GM21526 (cell line): ENCODE measurements around the gene SEL1L.
"Not testable (repeated sequence)": the region's sequence is repeated elsewhere in the genome, so short reads cannot be mapped to it uniquely, and the experiment has no call there.

Experiments
- ATAC-seq: cut with Tn5 transposase; IDR thresholded peaks from one replicate; pipeline ENCODE4 v1.9.1; 2021; ENCODE audit warnings: moderate library complexity; ENCODE audit not compliant: unreplicated experiment, low FRiP score

Gene SEL1L

DNA sequence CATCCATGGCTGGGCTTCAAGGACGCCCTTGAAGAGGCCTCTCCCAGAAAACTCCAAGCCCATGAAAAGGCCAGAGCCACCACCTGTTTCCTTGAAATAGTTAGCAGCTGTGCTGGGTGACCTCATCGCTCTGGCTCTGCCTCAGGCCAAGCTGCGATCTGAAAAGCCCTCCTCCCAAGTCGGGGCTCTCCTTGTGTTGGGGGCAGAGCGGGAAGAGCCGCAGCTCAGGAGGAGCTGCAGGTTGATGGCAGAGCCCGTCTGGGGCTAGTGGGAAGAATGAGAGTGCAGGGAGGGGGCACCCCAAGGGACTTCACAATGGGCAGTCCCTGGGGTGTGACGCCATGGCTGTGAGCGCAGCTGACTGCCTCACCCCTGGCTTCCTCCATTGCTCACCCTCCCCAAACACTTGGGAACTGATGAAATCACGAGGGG is 83.5 kb downstream of the SEL1L start:
- no peak for ATAC-seq

DNA sequence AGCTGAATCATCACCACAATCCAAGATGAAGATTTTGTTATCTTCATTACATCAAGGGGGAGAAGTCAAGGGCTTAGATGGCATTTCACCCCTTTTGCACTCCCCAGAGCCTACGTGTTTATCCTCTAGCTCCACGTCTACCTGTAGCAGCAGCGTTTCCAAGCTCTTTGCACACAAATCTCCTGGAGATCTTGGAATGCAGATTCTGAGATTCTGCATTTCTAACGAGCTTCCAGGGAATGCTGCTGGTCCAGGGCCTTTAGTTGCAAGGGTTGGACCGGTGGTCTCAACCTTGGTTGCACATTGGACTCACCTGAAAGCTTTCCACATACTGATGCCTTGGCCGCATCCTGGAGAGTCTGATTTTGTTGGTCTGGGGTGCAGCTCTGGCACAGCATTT is 84.1 kb downstream of the SEL1L start:
- no peak for ATAC-seq

DNA sequence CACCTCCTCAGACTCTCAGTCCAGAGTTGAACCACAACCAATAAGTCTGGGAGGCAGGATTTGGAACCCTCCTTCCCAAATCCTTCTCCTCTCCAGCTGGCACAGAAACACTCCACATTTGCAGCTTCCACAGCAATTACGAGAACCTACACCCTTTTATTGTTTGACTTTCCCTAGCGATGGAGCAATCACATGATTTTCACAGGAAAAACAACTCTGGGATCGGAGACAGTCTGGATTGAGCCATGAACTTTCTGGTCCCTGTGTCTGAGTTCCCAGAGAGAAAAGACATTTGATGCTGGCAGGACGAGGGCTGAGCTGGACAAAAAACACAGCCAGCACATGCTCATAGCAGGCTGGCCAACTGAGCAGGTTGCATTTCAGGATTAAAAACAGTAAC is 84.5 kb downstream of the SEL1L start:
- no peak for ATAC-seq

DNA sequence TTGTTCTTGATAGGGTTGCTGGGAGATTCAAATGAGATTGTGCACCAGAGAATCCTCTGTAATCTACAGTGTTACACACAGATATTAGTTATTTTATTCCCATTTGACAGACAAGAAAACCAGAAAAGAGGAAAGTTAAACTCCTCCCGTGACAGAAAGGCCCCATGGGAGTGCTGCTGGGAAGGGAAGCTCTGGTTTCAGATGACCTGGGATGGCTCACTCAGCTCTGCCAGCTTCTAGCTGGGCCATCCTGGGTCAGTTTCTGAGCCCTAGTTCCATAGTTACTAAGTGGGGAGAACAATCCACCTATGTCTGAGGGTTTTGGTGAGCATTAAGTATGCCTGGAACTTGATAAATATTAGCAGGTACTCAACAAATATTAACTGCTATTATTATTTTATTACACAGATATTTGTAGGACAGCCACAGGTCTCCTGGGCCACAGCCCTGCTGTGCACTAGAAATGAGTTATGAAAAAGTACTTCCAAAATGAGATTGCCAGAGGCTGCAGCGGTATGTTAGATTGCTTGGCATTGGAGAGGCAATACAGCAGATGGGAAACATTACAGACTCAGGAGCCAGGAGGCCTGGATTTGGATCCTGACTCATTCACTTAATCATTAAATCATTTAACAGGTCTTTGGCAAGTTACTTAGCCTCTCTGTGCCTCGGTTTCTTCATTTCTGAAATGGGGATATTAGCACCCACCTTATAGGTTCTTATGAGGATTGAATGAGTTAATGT is 86.5 kb downstream of the SEL1L start:
- no peak for ATAC-seq

DNA sequence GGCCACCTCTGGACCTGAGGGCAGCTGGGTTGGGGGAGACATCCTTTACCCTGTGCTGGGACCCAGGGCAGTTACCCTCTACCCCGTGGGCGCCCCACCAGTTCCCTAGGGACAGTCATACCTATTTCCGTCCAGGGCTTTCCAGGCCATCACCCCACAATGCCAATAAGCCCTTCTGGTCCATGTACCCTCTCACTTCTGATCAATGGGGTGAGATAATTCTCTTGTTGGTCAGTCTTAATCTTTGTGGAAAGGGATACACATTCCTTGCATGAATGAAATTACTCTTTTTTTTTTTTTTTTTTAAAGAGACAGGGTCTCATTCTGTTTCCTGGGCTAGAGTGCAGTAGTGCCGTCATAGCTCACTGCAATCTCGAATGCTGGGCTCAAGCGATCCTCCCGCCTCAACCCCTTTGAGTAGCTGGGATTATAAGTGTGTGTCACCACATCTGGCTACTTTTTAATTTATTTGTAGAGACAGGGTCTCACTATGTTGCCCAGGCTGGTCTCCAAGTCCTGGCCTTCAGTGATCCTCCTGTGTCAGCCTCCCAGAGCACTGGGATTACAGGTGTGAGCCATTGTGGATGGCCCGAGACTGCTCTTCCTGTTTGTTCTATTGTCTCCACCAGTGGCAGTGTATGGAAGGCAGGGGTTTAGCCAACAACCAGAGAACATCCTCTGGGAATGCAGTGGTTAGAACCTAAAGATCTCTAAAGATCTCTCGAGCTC is 87.2 kb downstream of the SEL1L start:
- no peak for ATAC-seq

DNA sequence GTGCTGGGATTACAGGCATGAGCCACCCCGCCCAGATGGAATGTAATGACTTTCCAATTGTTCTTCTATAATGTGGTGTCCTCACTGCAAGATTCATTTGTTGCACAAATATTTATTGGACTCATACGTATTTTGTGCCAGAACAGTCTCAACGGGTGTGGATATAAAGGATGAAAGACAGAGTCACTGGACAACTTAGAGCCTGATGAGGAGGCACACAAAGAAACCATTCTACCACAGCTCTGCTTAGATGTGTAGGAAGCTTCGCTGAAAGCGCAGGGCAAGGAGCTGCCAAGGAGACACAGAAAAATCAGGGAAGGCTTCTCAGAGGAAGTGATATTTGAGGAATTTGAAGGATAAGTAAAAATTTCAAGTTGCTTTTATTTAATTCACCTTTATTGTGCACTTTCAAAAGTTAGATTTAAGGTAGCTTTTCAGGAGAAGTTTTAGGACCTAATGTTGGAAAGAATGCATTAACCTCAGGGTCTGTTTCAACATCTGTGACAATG is 92.0 kb downstream of the SEL1L start:
- no peak for ATAC-seq

DNA sequence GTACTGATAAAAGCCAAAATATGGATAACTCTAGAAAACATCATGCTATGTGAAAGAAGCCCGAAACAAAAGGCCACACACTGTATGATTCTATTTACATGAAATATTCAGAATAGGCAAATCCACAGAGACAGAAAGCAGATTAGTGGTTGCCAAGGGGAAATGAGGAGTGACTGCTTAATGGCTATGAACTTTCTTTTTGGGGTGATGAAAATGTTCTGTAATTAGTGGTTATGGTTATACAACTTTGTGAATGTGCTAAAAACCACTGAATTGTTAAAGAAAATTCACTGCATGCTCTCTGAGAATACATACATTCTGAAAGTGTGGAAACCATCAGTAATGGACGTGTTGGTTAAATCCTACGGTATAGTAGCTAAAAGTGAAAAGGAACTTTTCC is 93.6 kb downstream of the SEL1L start:
- ATAC-seq = no peak

DNA sequence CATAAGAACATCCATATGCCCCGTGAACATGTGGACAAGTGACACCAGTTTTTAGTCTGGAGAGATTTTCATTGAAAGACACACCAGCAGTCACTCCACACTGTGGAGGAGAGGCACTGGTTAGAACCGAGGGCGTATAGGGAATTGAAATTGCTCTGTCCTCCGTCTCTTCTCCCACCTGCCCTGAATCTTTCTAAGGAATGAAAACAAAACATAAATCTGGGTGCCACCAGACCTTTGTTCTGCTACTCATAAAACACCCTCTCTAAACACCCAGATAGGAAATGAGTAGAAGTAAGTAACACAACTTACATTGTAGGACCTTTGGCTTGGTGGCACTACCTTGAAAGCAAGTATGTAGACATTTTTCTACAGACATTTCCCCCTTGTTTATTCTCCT is 96.4 kb downstream of the SEL1L start:
- ATAC-seq = no peak

DNA sequence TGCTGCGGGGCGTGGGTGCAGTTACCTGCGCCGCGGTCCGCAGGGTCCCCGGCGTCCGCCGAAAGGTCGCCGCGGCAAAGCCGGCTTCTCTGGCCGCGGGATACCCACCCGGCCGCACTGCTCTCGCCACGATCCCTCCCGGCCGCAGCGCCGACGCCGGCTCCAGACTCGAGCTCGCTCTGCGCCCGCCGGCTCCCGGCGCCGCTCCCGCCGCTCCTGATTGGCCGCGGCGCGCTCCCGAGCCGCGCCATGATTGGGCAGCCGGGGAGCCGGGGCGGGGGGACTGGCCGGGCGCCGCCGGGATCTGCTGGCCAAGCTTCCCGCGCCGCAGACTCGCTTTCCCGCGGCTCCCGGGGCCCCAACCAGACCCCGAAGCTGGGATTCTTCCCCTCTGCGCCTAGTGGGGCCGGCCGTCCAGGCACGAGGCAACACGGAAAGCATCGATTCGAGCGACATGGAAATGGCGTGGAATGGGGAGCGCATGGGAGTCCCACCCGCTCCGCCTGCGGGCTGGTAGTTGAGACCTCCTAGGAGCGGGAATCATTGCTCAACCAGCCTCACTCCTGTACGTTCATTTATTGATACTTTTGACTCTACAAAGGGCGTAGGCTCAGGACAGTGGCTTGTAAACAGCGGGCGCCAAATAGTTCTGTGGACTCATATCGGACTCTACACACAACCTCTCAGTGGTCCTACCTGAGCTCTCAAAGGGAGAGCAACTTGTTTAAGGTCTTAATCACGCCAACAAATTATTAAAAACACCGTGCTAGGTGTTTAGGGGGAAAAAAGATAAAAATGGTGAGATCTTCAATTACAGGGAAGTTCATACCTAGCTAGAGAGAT is 97.1 kb downstream of the SEL1L start:
- ATAC-seq = peak; percentile 80

DNA sequence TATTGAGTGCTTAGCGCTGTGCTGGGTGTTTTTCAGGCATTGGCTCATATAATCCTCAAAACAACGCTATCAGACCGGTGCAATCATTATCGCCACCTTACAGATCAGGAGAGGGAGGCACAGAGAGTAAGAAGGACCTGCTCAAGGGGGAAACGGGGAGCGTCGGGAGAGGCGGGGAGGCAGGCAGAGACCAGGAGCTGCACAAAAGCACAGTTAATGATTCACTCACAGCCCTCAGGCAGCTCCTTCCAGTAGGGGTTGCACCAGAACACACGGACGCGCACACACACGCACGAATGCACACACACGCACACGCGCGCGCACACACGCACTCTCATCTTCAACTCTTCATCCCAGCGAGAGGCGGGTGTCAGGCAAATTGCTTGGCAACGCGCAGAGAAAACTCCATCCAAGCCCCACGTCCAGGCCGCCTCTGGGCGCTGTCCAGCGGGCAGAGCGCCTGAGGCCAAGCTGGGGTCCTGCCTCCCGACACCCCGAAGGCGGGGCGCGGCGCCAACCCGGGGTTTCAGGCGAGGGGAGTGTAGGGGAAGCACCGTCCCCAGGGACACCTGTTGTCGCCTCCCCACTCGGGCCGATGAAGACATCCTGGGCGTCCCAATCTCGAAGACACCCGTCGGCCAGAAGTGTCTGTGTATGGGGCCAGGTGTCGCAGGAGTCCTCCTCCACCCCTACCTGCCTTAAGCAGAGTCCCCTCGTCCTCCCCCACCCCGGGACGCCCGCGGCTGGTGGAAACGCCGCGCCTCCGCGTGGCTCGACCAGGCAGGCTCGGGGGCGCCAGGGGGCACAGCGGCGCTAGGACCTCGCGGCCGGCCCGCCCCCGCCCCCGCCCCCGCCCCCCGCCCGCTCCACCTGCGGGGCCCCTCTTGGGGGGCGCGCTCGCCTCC is 98.0 kb downstream of the SEL1L start:
- peak; percentile 44 for ATAC-seq

DNA sequence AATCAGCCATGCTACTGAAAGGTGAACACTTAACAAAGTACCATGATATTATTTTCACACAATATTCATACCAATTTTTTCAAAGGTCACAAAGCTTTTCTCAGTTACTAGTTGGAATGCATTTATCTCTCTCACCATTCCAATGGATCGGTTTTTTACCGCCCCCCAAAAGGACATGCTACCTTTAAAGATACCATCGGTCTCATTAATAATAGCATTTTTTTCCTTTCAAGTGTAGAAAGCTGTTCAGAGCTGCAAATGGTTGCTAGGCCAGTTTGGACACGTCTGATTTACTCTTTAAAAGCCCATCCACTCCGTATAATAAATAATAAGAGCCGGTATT is 98.6 kb downstream of the SEL1L start:
- ATAC-seq = no peak

DNA sequence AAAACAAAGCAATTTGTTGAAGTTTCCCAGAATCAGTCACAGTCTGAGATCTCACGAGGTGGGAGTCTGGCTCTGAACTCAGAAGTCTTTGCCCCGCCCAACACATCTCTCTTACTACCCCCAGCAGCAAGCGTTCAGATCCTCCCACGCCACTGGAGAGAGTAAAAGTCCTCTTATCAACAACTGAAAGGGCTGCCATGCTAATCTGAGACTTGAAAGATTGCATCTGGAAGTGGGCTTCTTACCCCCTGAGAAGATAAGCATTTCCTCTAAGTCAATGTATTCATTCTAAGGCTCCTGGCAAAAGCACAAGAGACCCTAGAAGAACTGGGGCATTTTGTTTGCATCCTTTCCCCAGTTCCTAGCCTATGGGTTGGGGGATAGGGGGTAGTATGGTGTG is 99.4 kb downstream of the SEL1L start:
- no peak for ATAC-seq

DNA sequence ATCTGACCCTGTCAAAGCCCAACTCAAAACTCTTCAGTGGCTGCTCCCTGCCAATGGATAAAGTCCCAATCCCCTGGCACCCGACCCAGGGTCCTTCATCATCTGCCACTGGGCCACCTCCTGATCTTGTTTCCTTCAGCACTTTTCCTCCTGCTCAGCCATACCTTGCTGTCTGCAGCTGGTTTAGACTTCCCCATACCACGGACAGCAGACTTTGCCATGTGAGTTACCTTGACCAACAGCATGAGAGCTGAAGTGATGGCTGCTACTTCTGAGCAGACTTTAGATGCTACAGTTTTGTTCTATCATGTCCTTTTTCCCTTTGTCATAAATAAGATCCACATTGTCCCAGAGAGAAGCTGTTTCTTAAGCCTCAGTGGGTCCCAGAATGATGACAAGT is 100.3 kb downstream of the SEL1L start:
- no peak for ATAC-seq

DNA sequence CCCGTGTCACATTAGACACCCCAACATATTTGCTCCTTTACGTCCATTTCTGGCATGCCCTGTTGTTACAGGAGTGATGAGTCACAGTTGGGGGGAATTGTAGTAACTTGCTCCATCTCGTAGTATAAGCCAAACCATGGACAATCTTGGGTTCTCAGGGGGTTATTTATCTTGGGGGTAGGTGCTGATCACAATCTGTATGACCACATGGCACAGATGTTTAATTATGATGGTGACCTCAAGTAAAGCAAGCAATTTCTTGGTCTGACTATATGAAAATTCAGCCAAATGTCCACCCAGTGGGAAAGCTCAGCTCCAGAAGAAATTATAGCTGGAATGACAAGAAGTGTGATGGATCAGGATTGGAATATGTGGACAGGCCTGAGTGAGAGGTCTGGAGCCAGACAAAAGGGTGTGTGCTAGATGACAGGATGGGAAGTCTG is 101.4 kb downstream of the SEL1L start:
- ATAC-seq = no peak

DNA sequence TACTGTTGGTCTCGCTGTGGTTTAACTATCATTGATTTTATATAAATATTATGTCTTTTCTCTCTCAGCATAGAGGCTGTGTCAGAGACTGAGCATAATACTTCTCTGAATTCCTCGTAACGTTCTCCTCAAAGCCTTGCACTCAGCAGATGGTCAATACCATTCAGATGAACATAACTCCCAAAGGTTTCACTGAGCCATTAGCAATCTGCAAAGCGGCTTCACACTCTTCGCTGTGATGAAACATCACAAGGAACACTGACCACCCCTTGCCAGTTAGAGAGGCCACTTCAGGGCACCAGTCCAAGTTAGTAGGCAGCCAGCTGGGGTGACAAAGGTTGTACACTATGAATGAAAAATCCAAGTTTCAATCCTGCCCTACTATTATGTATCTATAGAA is 103.4 kb downstream of the SEL1L start:
- ATAC-seq = no peak

DNA sequence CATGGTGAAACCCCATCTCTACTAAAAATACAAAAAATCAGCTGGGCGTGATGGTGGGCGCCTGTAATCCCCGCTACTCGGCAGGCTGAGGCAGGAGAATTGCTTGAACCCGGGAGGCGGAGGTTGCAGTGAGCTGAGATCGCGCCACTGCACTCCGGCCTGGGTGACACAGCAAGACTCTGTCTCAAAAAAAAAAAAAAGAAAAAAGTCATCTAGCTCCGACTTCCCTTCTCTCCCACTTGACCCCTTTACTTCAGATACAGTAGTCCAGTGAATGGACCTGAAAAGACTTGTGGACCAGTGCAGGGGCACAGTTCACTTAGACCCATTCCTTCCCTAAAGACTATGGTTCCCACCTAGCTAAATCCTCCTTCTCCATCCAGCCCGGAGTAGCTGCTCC is 103.9 kb downstream of the SEL1L start:
- ATAC-seq = not testable (repeated sequence)

DNA sequence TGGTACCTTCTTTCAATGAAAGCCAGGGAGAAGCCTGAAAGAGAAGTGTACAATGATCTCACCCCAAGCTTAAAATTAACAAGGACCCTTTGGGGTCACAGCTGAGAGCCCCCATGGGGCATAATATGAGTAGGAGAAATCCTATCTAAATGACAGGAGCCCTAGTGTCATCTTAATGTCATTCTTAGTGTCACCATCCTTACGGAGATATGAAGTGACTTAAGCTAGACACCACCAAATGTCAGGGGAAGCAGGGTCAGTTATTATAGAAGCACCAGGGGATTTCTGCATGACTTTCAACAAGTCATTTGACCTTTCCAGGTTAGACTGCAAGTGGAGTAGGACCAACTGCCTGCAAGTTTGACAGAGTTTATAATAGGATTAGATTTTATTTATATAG is 104.6 kb downstream of the SEL1L start:
- no peak for ATAC-seq

DNA sequence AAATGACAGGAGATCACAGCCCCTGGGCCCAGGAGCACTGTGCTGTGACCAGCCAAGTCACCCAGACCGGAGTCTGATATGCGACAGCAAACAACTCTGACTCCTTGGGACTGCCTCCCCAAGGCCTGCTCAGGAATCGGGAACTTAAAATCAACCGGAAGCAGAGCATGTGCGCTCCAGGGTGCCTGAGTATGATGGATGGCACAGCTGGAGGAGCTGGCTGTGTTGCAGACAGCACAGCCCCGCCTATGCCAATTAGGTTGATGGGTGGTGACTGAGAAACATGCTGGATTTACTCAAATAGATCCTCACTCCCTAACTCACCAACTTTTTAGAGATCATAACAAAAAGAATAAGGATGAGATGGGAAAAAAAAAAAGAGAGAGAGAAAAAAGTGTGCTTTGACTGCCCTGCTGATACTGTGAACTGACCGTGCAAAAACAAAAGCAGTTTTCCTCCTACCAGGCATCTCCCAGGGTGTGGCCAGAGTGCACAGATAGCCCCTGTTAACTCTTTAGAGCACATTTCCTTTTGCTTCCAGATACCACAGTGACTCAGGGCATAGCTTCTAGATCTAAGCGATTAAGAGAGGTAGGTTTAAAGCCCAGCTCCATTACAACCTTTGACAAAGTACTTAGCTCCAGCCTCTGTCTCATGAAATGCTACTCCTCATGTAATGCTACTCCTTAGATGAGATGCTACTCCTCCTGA is 106.2 kb downstream of the SEL1L start:
- no peak for ATAC-seq

DNA sequence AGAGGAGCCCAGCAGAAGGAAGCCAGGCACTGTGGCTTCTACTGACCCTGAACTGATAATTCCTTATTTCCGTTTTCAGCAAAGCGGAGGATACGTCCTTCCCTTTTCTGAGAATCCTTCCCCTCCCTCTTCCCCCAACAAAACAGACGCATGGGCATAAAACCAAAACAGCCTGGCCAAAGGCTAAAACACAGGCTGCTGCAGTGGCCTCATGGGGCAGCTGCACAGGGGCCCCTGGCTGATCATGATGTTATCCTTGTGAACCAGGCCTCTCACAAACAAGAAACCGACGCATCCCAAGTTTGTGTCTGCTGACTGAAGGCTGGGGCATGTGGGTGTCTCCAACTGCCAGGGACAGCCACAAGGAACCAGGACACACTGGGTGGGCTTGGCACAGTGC is 110.1 kb downstream of the SEL1L start:
- no peak for ATAC-seq
